Thyroid gland (tissue), 4 donors: Measurements from ENCODE around the gene B4GALNT3.

Experiments used
- POLR2A ChIP-seq, 2 donors: fragments of 450-650 bp; IDR thresholded peaks; one replicate each; pipeline ENCODE4 v1.6.1; 2017; ENCODE audit warnings: antibody characterized with exemption in 2 of 2, mild to moderate bottlenecking in 2 of 2, moderate library complexity in 1 of 2
- TF ChIP-seq, protein P1 (sequence below), 6 experiments: fragments of 200-600 bp in 3 of 6; fragments of 450-650 bp in 3 of 6; sonication (generic) in 3 of 6; IDR thresholded peaks; one replicate each; pipeline ENCODE4 v1.5.1; 2016 to 2019; ENCODE audit warnings: antibody characterized with exemption in 6 of 6, mild to moderate bottlenecking in 2 of 6, inconsistent platforms in 1 of 6, moderate library complexity in 1 of 6

DNA sequence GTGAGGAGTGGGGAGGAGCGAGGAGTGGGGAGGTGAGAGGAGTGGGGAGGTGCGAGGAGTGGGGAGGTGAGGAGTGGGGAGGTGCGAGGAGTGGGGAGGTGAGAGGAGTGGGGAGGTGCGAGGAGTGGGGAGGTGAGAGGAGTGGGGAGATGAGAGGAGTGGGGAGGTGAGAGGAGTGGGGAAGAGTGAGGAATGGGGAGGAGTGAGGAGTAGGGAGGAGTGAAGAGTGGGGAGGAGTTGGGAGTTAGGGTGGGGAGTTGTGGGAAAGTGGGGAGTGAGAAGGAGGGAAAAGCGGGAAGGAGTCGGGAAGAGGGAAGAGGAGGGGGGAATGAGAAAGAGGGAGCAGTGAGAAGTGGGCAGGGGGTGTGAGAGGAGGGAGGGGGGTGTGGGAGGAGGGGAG is 86.1 kb downstream of the B4GALNT3 start:
- no peak for TF ChIP-seq POLR2A (IDR thresholded peaks at IDR 0.05)
- TF ChIP-seq, protein P1, sequence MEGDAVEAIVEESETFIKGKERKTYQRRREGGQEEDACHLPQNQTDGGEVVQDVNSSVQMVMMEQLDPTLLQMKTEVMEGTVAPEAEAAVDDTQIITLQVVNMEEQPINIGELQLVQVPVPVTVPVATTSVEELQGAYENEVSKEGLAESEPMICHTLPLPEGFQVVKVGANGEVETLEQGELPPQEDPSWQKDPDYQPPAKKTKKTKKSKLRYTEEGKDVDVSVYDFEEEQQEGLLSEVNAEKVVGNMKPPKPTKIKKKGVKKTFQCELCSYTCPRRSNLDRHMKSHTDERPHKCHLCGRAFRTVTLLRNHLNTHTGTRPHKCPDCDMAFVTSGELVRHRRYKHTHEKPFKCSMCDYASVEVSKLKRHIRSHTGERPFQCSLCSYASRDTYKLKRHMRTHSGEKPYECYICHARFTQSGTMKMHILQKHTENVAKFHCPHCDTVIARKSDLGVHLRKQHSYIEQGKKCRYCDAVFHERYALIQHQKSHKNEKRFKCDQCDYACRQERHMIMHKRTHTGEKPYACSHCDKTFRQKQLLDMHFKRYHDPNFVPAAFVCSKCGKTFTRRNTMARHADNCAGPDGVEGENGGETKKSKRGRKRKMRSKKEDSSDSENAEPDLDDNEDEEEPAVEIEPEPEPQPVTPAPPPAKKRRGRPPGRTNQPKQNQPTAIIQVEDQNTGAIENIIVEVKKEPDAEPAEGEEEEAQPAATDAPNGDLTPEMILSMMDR (IDR thresholded peaks at IDR 0.05), result no peak
